Testis (tissue), 3 donors: ENCODE results near the gene PLG. TPM values are rescaled to one million over a fixed set of nuclear protein-coding genes. Genes with fewer than 3 reads are reported as not detected.
"Not testable (repeated sequence)": the region's sequence is repeated elsewhere in the genome, so short reads cannot be mapped to it uniquely, and the experiment has no call there.

Experiments used
- DNase-seq: peaks from one replicate; pipeline ENCODE4 v3.0.0-alpha.2; 2019
- H3K27ac ChIP-seq, 2 donors: fragments of 200-600 bp; sonication (generic); one replicate each; pipeline ENCODE4 v1.5.1; 2019
- H3K27me3 ChIP-seq: fragments of 200-600 bp; sonication (generic); one replicate; pipeline ENCODE4 v1.5.1; 2019
- H3K36me3 ChIP-seq: fragments of 200-600 bp; sonication (generic); one replicate; pipeline ENCODE4 v1.5.1; 2017; ENCODE audit warnings: low read depth; ENCODE audit errors: missing control alignments
- H3K4me1 ChIP-seq: fragments of 200-600 bp; sonication (generic); one replicate; pipeline ENCODE4 v1.5.1; 2019
- H3K4me3 ChIP-seq, 2 donors: fragments of 200-600 bp; sonication (generic); one replicate each; pipeline ENCODE4 v1.5.1; 2017 to 2019
- H3K9me3 ChIP-seq: fragments of 200-600 bp; sonication (generic); one replicate; pipeline ENCODE4 v1.5.1; 2017
- CTCF ChIP-seq, 3 experiments: fragments of 450-650 bp in 2 of 3; fragments of 200-600 bp in 1 of 3; sonication (generic) in 1 of 3; IDR thresholded peaks; one replicate each; pipeline ENCODE4 v1.5.1; 2016 to 2019; ENCODE audit warnings: antibody characterized with exemption in 3 of 3, mild to moderate bottlenecking in 2 of 3, moderate library complexity in 1 of 3
- POLR2A ChIP-seq: fragments of 450-650 bp; IDR thresholded peaks from one replicate; pipeline ENCODE4 v1.6.1; 2017; ENCODE audit warnings: antibody characterized with exemption, mild to moderate bottlenecking, moderate library complexity
- WGBS, 2 donors: methylation state at CpG; one replicate each; pipeline ENCODE4 v1.1.5; 2018; 5-methylcytosine and 5-hydroxymethylcytosine counted together
- intact Hi-C: fragments of 100-400 bp; cut with DNase I; formaldehyde crosslinking; loops from one replicate; pipeline ENCODE4 v1.15.1; 2023; ENCODE audit warnings: low total_unique reads
- polyA plus RNA-seq: library from polyadenylated mRNA; stranded (reverse); fragments of 350-450 nt; fragmentation: Illumina TruSeq; extraction: RNeasy Lipid Tissue Mini Kit (QIAGEN cat#74804); gene quantifications from one replicate; pipeline ENCODE4 v1.2.3, GENCODE V29; 2014; ENCODE audit warnings: low read depth, low replicate concordance; ENCODE audit not compliant: insufficient read depth
- total RNA-seq, 2 donors: library from RNA; depleted of rRNA; stranded (reverse); fragments of >200 nt; gene quantifications; one replicate each; pipeline ENCODE4 v1.2.3, GENCODE V29; 2016

The PLG gene
- total and polyA plus RNA-seq, 3 donors from 2014 or later, result 0.62 to 1.5 TPM; not detected in 1

- H3K27me3 ChIP-seq, result no peaks in the 10 kb centered on the region
- intact Hi-C loops, result no loop called here
- H3K36me3 ChIP-seq, result no peaks in the 10 kb centered on the region
- H3K9me3 ChIP-seq, result no peaks in the 10 kb centered on the region
- no peaks in the 10 kb centered on the region for H3K4me1 ChIP-seq
- TF ChIP-seq POLR2A (no peak), CTCF (IDR thresholded peaks at IDR 0.05) (no peak)
- no peak overlapping the region for H3K4me3 ChIP-seq
- no peak overlapping the region for H3K27ac ChIP-seq
- no peak for DNase-seq
Measured at GRCh38 chr6:160799801-160800506, 97.9 kb downstream of the PLG start.

- H3K4me3 ChIP-seq, result no peak overlapping the region
- intact Hi-C loops, result no loop called here
- no peak for DNase-seq
- H3K4me1 ChIP-seq, result no peaks in the 10 kb centered on the region
- no peak for TF ChIP-seq POLR2A
- TF ChIP-seq CTCF (IDR thresholded peaks at IDR 0.05), result no peak
- H3K36me3 ChIP-seq, result no peaks in the 10 kb centered on the region
- WGBS, 2 donors, result 81 to 84% methylated on average over 1 of the region's 1 CpG
- no peaks in the 10 kb centered on the region for H3K27me3 ChIP-seq
- no peak overlapping the region for H3K27ac ChIP-seq
- H3K9me3 ChIP-seq, result no peaks in the 10 kb centered on the region
Measured at GRCh38 chr6:160801418-160801817, 99.4 kb downstream of the PLG start.

- DNase-seq, H3K36me3 ChIP-seq, intact Hi-C loops, H3K4me1 ChIP-seq, H3K4me3 ChIP-seq, H3K9me3 ChIP-seq, H3K27me3 ChIP-seq, H3K27ac ChIP-seq: not testable (repeated sequence)
- WGBS, 2 donors, result 80 to 88% methylated on average over 3 of the region's 3 CpGs
Measured at GRCh38 chr6:160802049-160802448, 100.0 kb downstream of the PLG start.

Other genes with a start within 250 kb of the PLG start
- 1 to 10 TPM; 2.4 to 7.2 TPM for gene LPA, start 38.0 kb upstream of the PLG start, total RNA-seq
- 0.28 TPM for gene LPA, start 38.0 kb upstream of the PLG start, polyA plus RNA-seq